Colonic mucosa (tissue), 4 donors: ENCODE measurements around the gene SNRPD1. TPM values are rescaled to one million over a fixed set of nuclear protein-coding genes. Genes with fewer than 3 reads are reported as not detected.
A peak's percentile ranks its signal among the peaks of the same experiment; 100 is the strongest.
"Not testable (repeated sequence)": the region's sequence is repeated elsewhere in the genome, so short reads cannot be mapped to it uniquely, and the experiment has no call there.

Experiments
- DNase-seq: peaks from one replicate; pipeline ENCODE4 v3.0.0-alpha.2; 2020
- H3K27ac ChIP-seq: fragments of 200-600 bp; one replicate; pipeline ENCODE4 v1.8.0; 2021
- H3K27me3 ChIP-seq: fragments of 200-600 bp; one replicate; pipeline ENCODE4 v1.8.0; 2021
- H3K36me3 ChIP-seq: fragments of 200-600 bp; one replicate; pipeline ENCODE4 v1.8.0; 2021
- H3K4me1 ChIP-seq: fragments of 200-600 bp; one replicate; pipeline ENCODE4 v1.8.0; 2021; ENCODE audit warnings: mild to moderate bottlenecking
- H3K4me3 ChIP-seq: fragments of 200-600 bp; one replicate; pipeline ENCODE4 v1.8.0; 2021
- H3K9ac ChIP-seq, 2 donors: one replicate each; pipeline ENCODE4 v1.7.0; 2013; ENCODE audit warnings: control low read depth in 2 of 2, low read depth in 2 of 2, low read length in 2 of 2
- H3K9me3 ChIP-seq: fragments of 200-600 bp; one replicate; pipeline ENCODE4 v1.8.0; 2021
- CTCF ChIP-seq: fragments of 200-600 bp; IDR thresholded peaks from one replicate; pipeline ENCODE4 v1.8.0; 2022; ENCODE audit warnings: antibody characterized with exemption, mild to moderate bottlenecking
- intact Hi-C: fragments of 100-400 bp; cut with DNase I; formaldehyde crosslinking; loops from one replicate; pipeline ENCODE4 v1.14.1; 2022
- total RNA-seq, 2 donors: library from RNA; stranded (reverse); fragmentation: NEBNext Ultra II Directional in 1 of 2; extraction: Animal tissue kit (Norgen Biotek cat#: 25700) in 1 of 2; gene quantifications; one replicate each; pipeline ENCODE4 v1.2.1, GENCODE V29; 2021
- donor health status: healthy.
- donor health status: DM: no; HTN: no; CAD: no.
- donor health status: DM: no; HTN: no; CAD: no.

The SNRPD1 gene
- total RNA-seq, result 10 to 100 TPM; 34.0 to 75.7 TPM

DNA sequence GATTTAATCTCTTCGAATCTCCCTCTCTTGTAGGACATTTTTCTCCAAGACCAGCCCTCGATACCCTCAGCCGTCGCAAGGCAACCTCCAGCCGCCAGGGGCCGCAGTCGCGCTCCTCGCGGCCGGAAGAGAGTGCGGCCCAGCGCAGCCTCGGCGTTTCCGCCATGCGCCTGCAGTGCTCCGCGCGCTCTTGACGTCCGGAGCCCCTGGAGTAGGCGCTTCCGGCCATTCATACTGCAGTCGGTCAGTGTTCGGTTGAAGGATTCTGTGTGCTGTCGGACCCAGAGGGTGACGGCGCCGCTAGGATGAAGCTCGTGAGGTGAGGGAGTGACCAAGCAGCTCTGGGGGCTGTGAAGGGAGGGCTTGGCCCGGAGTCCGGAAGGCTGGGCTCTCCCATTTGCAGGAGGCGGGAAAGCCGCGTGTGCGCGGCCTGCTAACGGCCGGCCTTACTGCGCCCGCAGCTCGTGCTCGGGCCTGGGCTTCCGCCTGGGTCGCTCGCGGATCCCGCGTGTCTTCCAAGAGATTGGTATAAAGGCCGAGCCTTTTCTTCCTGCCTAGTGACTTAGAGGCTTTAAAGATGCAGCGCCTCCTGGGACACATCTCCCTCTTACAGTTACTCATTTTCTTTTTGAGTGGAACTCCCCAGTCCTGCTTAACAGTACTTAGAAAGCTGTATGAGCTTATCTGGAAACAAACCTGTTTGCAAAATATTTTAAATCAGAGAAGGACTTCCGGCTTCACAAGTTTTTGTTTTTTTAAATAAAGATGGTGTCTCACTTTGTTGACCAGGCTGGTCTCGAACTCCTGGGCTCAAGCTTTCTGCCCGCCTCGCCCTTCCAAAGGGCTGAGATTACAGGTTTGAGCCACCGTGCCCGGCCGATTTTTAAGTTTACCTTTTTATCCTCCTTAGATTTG is at the start of gene SNRPD1:
Gene SNRPD1, plus strand, starts transcription at position 190 of the 915 bp plus-strand sequence. Its CDS starts 116 bp downstream, at position 306.
- peak; percentile 92 for DNase-seq
- intact Hi-C loops, result loop anchor here (5.0 kb wide), 1 partner anchor 130 kb away; the partner anchor contains the start of gene MIB1
- TF ChIP-seq CTCF, result peak; percentile 83
- H3K9ac ChIP-seq, result peak within 1 kb of the TSS; percentile 75 to 89
- no peaks in the 10 kb centered on the region for H3K9me3 ChIP-seq
- peak within 1 kb of the TSS; percentile 82 for H3K27ac ChIP-seq
- H3K4me1 ChIP-seq, result no peaks in the 10 kb centered on the region
- no peaks in the 10 kb centered on the region for H3K36me3 ChIP-seq
- H3K4me3 ChIP-seq, result peak within 1 kb of the TSS; percentile 72
- H3K27me3 ChIP-seq, result no peaks in the 10 kb centered on the region

- Histone ChIP-seq H3K4me3 (no peak overlapping the region), H3K36me3 (no peaks in the 10 kb centered on the region), H3K4me1 (no peaks in the 10 kb centered on the region), H3K27ac (no peak overlapping the region), H3K9ac (no peak overlapping the region), H3K27me3 (no peaks in the 10 kb centered on the region), H3K9me3 (no peaks in the 10 kb centered on the region)
- DNase-seq, result no peak
- intact Hi-C loops, result no loop called here
- no peak for TF ChIP-seq CTCF
Observed at GRCh38 chr18:21571772-21572171, 40.3 kb upstream of the SNRPD1 start.

DNA sequence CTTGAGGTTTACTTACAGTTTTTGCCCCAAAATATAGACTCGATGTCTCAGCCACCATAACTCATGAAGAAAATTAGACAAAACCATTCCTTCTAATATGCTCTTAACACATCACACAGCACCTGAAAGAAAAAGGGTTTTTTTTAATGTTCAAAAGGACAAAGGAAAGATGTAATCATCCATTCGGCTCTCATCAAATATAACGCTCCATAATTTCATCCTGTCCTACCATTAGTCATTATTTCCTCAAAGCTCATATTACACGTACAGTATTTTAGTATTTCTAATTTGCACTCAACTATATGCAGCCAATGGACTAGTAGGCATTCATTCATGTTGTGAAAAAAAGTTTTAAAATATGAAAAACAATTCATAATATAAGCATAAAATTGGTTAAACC is 36.5 kb upstream of the SNRPD1 start:
- Histone ChIP-seq H3K9me3 (no peaks in the 10 kb centered on the region), H3K27me3 (no peaks in the 10 kb centered on the region), H3K27ac (no peak overlapping the region), H3K36me3 (no peaks in the 10 kb centered on the region), H3K4me3 (no peak overlapping the region), H3K9ac (no peak overlapping the region), H3K4me1 (no peaks in the 10 kb centered on the region)
- intact Hi-C loops, result no loop called here
- no peak for DNase-seq
- TF ChIP-seq CTCF, result no peak

GRCh38 chr18:21584391-21584790 is 27.7 kb upstream of the SNRPD1 start:
- H3K27ac ChIP-seq, result no peak overlapping the region
- H3K27me3 ChIP-seq, result no peaks in the 10 kb centered on the region
- no peaks in the 10 kb centered on the region for H3K9me3 ChIP-seq
- no peak for DNase-seq
- H3K9ac ChIP-seq, result no peak overlapping the region
- H3K4me1 ChIP-seq, result no peaks in the 10 kb centered on the region
- no peaks in the 10 kb centered on the region for H3K36me3 ChIP-seq
- TF ChIP-seq CTCF, result no peak
- no peak overlapping the region for H3K4me3 ChIP-seq
- intact Hi-C loops, result no loop called here

- H3K27ac ChIP-seq, H3K27me3 ChIP-seq, intact Hi-C loops, DNase-seq, H3K4me3 ChIP-seq, H3K4me1 ChIP-seq, H3K9ac ChIP-seq, H3K36me3 ChIP-seq, H3K9me3 ChIP-seq: not testable (repeated sequence)
Observed at GRCh38 chr18:21592361-21592760, 19.8 kb upstream of the SNRPD1 start.
